Neutrophil (primary cell): ENCODE results near the gene MDFIC.

Experiments used
- H3K27ac ChIP-seq: fragments of 200-600 bp; sonication (generic); 2 replicates; pipeline ENCODE4 v1.5.1; 2016; ENCODE audit warnings: mild to moderate bottlenecking, moderate library complexity
- H3K27me3 ChIP-seq: fragments of 200-600 bp; sonication (generic); 2 replicates; pipeline ENCODE4 v1.6.0; 2016; ENCODE audit warnings: mild to moderate bottlenecking
- H3K36me3 ChIP-seq: fragments of 200-600 bp; sonication (generic); 2 replicates; pipeline ENCODE4 v1.5.1; 2017
- H3K4me1 ChIP-seq, 2 experiments: fragments of 200-600 bp in 1 of 2; sonication (generic) in 1 of 2; 1 replicate in 1 of 2; 2 replicates in 1 of 2; pipeline versions ENCODE4 v1.5.1 to v1.6.1; 2013 to 2016; ENCODE audit warnings: low read depth in 1 of 2, low read length in 1 of 2, mild to moderate bottlenecking in 1 of 2, moderate library complexity in 1 of 2; ENCODE audit not compliant: control insufficient read depth in 1 of 2, insufficient read depth in 1 of 2
- H3K4me3 ChIP-seq, 2 experiments: fragments of 200-600 bp in 1 of 2; sonication (generic) in 1 of 2; 1 replicate in 1 of 2; 2 replicates in 1 of 2; pipeline ENCODE4 v1.5.1; 2013 to 2016; ENCODE audit warnings: low read depth in 1 of 2, low read length in 1 of 2, mild to moderate bottlenecking in 1 of 2, moderate library complexity in 1 of 2
- H3K9me3 ChIP-seq: fragments of 200-600 bp; sonication (generic); 2 replicates; pipeline ENCODE4 v1.5.1; 2016
- TF ChIP-seq, protein P1 (sequence below): fragments of 200-600 bp; sonication (generic); IDR thresholded peaks from 2 replicates; pipeline ENCODE4 v1.5.1; 2016; ENCODE audit warnings: antibody characterized with exemption

MDFIC gene

DNA sequence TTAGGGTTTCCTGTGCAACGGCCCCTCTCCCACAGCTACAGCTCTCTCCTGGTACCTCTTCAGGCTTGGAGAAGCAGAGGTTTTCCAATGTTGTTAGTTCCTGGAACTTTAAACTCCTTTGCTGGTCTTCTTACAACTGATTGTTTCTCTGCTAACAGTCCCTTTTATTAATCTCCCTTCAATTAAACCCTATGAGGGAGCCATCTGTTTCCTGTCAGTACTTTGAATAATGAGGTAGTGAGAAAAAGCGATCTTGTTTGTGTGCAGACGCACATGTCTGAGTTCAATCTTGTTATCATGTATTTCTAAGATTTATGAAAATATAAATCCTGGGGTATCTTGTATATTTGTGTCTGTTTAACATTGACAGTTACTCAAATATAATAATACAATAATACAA lies 102.4 kb downstream of the MDFIC start:
- TF ChIP-seq, protein P1, sequence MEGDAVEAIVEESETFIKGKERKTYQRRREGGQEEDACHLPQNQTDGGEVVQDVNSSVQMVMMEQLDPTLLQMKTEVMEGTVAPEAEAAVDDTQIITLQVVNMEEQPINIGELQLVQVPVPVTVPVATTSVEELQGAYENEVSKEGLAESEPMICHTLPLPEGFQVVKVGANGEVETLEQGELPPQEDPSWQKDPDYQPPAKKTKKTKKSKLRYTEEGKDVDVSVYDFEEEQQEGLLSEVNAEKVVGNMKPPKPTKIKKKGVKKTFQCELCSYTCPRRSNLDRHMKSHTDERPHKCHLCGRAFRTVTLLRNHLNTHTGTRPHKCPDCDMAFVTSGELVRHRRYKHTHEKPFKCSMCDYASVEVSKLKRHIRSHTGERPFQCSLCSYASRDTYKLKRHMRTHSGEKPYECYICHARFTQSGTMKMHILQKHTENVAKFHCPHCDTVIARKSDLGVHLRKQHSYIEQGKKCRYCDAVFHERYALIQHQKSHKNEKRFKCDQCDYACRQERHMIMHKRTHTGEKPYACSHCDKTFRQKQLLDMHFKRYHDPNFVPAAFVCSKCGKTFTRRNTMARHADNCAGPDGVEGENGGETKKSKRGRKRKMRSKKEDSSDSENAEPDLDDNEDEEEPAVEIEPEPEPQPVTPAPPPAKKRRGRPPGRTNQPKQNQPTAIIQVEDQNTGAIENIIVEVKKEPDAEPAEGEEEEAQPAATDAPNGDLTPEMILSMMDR: no peak
- Histone ChIP-seq H3K9me3 (no peaks in the 10 kb centered on the region), H3K27me3 (no peaks in the 10 kb centered on the region), H3K4me3 (no peak overlapping the region), H3K27ac (no peak overlapping the region), H3K4me1 (peaks cover 6 to 10% of the 10 kb centered on the region in 2 experiments), H3K36me3 (no peaks in the 10 kb centered on the region)

GRCh38 chr7:115032715-115033703 lies 111.1 kb downstream of the MDFIC start:
- H3K27me3 ChIP-seq: no peaks in the 10 kb centered on the region
- no peaks in the 10 kb centered on the region for H3K36me3 ChIP-seq
- no peak overlapping the region for H3K27ac ChIP-seq
- TF ChIP-seq, protein P1: no peak
- no peak overlapping the region for H3K4me3 ChIP-seq
- H3K9me3 ChIP-seq: no peaks in the 10 kb centered on the region
- no peaks in the 10 kb centered on the region for H3K4me1 ChIP-seq

DNA sequence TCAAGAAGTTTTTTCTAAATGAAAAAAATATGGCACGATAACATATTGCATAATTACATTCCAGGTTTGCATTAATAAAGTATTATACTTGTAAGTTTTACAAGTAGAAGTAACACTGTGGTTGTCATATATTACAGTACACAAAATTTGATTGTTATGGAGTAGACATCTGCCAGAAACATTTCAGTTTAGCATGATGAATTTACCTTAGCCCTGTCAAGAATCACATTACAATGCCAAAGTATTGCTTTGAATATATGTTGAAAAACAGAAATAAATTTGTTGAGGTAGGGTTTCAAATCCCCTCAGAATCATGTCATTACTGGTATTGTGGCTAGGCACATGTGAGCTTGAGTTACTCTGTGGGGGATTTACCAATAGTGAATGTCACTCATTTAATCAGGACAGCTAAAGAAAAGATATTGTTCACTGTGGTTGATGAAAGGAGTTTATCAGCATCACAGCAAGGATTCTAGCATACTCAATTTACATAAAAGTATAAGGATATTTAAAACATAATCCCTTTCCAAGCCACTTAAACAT lies 112.1 kb downstream of the MDFIC start:
- no peak overlapping the region for H3K4me3 ChIP-seq
- TF ChIP-seq, protein P1: no peak
- H3K27me3 ChIP-seq: no peaks in the 10 kb centered on the region
- H3K36me3 ChIP-seq: no peaks in the 10 kb centered on the region
- no peak overlapping the region for H3K27ac ChIP-seq
- H3K4me1 ChIP-seq: no peaks in the 10 kb centered on the region
- no peaks in the 10 kb centered on the region for H3K9me3 ChIP-seq

GRCh38 chr7:115034515-115034914 lies 112.6 kb downstream of the MDFIC start:
- TF ChIP-seq, protein P1: no peak
- Histone ChIP-seq H3K27me3 (no peaks in the 10 kb centered on the region), H3K9me3 (no peaks in the 10 kb centered on the region), H3K36me3 (no peaks in the 10 kb centered on the region), H3K27ac (no peak overlapping the region), H3K4me3 (no peak overlapping the region), H3K4me1 (no peaks in the 10 kb centered on the region)

DNA sequence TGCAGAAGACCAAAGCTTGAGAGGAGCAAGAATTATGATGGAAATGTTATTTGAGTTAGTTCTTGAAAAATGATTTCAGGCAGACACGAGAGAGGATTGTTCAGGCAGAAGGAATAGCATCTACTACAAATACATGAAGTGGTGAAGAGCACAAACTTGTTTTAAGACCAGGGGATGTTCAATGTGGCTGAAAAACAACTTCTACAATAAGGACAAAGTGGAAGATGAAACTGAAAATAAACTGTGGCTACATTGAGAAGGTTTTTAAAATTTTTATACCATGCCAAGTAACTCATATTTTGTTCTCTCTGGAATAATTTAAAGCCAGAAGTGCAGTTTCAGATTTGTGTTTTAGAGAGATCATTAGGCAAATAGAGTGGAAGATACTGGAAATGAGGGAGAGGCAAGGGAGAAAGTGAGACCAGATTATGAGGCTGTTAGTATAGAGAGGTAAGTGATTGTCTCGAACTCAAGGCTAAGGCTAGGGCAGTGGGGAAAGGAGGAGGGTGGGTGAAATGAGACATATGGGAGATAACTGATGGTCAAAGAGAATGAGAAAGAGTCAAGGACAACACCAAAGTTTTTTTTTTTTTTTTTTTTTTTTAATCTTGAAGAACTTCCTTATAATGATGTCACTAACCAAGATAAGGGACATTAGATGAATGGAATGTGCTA lies 115.4 kb downstream of the MDFIC start:
- no peaks in the 10 kb centered on the region for H3K4me1 ChIP-seq
- H3K4me3 ChIP-seq: no peak overlapping the region
- H3K36me3 ChIP-seq: no peaks in the 10 kb centered on the region
- TF ChIP-seq, protein P1: no peak
- no peaks in the 10 kb centered on the region for H3K9me3 ChIP-seq
- no peaks in the 10 kb centered on the region for H3K27me3 ChIP-seq
- H3K27ac ChIP-seq: no peak overlapping the region
